GOT3 (cell line): ENCODE data around the gene AHNAK.
"Not testable (repeated sequence)": the region's sequence is repeated elsewhere in the genome, so short reads cannot be mapped to it uniquely, and the experiment has no call there.

ENCODE experiments used
- DNase-seq: peaks from one replicate; lab custom pipeline; 2025; ENCODE audit warnings: mixed read lengths; lab: John Stamatoyannopoulos, UW

Gene AHNAK

DNA sequence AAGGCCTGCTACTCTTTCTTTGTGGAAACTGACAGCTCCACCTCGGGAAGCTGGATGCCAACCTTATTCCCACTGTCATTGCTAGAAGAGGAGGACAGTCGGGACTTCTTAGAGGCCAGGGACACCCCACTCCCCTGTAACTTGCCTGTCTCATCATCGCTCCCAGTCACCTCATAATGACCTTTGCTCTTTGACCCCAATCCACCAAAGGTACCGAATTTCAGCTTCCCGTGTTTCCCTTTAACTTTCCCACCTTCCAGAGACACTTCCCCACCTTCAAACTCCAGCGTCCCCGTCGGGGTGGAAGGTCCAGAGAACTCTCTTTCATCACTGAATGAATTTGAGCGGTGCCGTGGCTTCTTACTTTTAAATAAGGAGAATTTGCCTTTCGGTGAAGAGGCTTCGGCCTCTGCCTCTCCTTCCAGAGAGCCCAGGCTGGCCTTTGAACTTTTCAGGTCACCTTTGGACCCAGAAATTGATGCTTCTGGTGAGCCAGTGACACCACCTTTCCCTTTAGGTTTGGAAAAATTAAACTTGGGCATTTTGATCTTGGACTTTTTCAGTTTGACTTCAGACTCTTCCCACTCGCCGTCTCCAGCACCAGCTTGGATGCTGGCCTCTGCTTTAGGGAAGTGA is 29.8 kb downstream of the AHNAK start:
- DNase-seq: no peak

DNA sequence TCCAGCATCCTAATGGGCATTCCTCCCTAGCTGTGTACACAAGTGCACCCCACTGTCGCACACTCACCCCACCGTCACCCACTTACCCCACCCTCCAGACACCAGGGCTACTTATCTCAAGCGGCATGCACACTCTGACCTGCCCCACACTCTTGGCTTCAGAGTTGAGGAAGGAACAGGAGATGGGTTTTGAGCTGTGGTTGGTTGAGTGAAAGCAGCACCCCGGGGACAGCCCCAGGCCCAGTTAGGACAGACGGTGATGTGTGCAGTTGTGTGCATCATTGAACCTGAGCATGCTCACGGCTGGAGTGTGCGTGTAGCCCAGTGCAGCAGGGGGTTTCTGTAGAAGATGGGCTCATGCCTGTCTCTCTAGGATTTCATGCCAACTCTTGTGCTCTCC is 32.5 kb downstream of the AHNAK start:
- no peak for DNase-seq

DNA sequence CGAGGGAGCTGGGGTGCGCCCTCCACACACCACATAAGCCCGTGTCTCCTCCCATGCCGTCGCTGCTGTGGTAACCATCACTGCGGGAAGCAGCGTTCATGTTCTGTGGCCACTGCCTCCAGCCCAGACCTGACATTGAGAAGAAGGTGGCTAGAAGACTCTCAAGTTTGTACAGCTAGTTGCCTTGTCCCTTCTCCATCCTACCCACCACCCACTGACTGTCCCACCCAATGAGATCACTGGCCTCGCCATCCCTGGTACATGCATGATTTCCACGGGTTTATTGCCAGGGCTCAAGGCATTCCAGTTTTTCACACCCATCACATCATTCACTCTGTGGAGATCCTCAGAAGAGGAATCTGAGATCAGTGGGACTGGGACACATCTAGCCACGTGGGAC is 33.0 kb downstream of the AHNAK start:
- DNase-seq: no peak

DNA sequence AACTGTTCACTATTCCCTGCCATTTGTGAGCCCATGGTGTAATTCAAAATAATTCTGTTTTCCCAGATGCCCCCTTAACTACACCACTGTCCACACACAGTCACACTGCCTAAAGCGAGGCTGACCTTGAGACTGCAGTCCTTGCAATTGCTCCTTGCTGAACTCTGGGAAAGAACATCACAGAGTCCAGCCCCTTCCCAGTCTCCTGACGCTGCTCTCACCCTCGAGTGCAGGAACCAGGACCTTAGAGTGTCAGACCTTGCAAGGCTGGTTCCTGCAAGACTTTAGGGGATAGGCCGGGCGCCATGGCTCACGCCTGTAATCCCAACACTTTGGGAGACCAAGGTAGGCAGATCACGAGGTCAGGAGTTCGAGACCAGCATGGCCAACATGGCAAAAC is 33.6 kb downstream of the AHNAK start:
- no peak for DNase-seq

DNA sequence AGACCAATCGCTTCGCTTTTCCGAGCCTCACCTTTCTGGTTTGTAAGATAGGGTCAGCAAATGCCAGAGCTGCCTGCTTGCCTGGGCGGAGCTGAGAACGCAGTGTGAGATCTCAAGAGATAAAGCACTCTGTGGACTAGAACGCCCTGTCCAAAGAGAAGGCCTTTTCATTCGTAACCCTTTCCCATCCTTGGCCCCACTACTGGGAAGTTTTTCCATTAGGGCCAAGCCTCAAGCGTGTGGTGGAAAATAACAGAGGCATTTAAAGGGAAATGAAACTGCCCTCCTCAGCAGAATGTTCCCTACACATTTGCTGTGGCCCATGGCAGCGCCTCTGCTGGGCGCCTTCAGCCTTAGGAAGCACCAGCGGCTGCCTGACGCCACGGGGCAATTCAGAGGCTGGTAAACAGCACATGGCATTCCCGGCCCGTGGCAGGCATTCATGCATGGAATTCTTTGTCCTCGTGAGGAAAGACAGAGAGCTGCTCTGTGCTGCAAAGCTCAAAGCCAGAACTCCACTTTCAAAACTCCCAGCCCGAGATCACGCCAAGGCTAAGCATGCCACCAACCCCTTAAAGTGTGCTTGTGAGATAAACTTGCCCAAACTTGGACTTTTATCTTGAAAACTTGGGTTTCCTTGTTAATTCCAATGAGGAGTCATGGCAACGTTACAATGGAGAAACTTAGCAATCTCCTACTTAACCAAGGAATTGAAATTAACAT is 38.1 kb downstream of the AHNAK start:
- DNase-seq: no peak

DNA sequence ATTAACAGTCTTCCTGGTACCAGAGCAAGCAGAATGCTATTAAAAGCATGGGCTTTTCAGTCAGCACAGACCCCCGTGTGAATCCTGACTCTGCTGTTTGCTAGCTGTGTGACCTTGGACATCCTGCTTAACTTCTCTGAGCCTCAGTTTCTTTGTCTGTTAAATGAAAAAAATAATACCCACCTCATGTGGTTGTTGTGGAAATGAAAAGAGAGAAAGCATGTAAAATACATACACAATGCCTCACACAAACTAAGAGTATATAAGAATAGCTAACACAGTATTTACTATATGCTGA is 39.5 kb downstream of the AHNAK start:
- DNase-seq: no peak

DNA sequence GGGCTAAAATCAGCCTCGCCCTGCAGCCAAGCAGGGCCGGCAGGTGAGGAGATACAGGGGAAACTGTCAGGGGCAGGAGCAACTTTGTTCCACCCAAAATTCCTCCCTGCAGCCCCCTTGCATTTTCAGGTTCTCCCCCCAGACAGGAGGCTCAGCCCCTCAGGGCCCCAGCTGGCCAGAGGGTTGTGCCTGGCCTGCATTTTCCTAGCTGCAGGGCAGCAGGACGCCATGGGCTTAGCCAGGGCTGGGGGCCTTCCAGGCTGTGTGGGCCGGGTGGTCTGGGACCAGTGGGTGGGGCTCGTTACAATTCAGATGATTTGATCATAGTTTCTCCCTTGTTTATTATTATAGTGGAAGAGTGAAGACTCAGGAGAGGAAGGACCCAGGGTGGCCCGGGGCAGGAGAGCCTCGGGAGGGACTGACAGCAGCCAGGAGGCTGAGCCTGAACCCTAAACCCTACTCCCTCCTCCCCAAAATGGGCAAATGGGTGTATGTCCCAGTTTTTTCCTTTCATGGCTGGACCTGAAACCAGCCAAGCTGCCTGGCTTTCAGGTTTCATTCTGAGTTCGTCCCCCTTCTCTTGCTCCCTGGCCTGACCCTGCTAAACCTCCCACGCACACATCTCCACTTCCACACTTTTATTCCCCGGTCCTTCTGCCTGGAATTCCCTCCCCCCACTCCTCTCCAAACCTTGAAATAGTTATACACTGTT is 40.0 kb downstream of the AHNAK start:
- no peak for DNase-seq

DNA sequence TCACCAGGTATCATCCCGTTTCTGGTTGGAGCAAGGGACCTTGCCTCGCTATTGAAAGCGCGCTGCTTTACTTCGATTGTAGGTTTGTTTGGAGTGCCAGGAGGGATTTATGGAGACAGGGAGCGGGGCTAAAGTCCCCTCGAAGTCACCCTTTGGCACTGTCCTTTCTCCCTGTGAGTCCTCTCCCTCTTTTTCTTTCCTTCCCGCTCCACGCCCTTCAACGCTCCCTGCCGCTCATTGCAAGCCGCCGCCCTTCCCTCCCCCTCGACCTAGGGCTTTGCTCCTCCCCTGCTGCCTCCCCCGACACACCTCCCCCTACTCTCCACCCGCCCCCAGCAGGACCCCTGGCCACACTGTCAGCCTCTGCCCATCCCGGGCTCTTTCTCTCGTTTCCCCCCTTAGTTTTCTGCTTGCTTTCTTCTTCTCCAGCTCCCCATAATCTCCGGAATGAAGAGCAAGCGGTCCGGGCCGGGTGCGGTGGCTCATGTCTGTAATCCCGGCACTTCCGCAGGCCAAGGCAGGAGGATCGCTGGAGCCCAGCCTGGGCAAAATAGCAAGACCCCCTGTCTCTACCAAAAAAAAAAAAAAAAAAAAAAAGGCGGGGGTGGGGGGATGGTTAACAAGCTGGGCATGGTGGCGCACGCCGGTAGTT is 41.0 kb downstream of the AHNAK start:
- DNase-seq: no peak

DNA sequence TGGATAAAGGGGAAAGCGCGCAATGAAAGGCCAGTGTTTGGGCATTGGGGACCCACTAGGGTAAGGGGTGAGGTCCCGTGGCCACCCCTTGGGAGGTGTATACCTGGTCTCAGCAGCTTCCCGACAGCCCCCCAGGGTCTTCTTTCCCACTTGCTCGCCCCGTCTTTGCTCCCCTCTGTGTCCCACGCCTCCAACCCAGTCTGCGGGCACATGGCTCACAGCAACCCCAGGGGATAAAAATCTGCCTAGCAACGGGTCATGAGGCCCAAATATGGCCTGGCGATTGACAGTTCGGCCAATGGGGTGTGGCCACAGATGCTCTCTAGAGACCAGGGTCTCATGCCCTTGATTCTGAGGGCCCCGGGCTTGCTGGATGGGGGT is 41.6 kb downstream of the AHNAK start:
- DNase-seq: no peak

DNA sequence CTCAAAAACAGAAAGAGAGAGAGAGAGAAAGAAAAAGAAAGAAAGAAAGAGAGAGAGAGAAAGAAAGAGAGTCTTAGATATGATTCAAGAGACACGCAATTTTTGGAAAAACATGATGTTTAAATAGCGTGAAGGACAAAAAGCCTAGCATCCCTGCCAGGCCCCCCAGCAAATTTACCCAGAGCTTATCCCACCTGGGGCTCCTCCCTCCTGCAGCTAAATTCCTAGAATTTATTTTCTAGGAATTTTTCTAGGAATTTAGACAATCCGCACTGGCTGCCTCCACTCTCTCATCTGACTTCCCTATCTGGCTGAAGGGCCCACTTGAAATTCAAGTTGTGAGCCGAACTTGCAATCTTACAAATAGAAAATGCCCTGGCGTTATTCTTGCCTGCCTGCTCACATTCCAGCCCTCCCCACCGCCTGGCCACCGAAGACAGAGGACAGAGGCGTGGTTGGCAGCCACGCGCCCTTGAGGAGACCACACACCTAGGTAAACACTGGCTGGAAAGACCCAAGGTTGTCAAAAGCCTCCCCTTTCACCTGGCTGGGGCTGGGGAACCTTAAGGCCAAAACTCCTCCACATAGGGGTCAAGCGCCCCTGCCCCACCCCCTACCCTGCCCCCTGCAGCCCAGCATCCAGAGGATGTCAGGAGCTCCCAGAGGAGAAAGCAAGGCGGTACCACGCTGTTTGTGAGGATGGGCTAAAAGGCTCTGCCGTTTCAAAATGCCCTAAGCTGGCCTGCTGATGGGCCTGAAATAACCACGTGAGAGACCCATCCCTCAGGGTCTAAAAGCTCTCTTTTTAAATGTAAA is 42.2 kb downstream of the AHNAK start:
- no peak for DNase-seq

DNA sequence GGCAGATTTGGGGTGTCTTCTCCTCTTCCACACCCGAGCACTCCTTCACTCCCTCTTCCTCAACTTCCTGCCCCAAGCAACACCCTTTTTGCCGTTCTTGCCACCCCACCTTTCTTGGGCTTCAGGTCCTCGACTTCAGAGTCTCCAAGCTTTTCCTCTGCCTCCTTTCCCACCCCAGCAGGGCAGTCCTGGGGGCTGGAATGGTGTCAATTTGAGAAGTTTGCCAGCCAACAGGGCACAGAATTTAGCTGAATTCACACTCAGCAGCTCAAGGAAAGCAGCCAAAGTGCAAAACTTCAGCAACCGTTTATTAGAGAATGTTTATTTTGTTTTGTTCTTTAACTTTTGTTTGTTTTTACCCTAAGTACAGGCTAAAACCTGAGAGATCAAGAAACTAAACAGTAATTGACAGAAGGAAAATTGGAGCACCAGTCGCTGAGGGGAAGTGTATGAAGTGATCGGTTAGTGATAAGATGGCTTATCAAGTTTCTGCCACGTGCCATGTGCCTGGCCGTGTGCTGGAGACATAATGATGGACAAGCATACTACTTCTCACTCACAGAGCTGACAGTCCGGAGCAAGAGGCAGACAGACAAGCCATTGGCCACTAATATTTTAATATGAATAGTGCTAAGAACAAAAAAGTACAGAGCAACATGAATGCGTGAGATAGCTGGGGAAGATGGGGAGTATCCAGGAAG is 44.4 kb downstream of the AHNAK start:
- DNase-seq: no peak

DNA sequence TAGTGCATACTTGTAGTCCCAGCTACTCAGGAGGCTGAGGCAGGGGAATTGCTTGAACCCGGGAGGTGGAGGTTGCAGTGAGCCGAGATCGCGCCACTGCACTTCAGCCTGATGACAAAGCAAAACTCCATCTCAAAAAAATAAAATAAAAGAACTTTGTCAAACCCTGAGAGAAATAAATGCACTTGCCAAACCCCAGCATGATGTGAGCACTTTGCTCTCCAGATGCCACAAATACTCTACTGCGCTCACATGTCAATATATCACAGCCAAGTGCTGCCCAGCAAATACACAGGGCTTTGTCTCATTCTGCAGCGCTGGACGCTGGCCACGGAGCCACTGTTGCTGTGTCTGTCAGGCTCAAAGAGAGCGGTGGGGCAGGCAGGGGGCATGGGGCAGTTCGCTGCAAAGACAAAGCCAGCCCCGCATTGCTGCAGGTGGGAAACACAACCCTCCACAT is 45.1 kb downstream of the AHNAK start:
- DNase-seq: no peak

DNA sequence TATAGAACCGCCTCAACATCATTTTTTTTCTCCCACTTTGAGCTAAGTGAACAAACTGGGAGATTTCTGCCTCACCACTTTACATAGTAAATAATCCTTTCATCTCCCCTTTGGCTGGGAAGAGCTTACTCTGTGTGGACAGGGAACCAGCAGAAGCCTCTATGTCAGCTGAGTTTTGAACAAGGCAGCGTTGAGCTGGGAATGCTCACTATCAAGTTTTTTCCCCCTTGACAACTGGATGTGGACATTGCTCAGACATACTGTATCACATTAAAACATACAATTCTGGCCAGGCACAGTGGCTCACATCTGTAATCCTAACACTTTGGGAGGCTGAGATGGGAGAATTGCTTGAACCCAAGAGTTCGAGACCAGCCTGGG is 46.0 kb downstream of the AHNAK start:
- DNase-seq: no peak

DNA sequence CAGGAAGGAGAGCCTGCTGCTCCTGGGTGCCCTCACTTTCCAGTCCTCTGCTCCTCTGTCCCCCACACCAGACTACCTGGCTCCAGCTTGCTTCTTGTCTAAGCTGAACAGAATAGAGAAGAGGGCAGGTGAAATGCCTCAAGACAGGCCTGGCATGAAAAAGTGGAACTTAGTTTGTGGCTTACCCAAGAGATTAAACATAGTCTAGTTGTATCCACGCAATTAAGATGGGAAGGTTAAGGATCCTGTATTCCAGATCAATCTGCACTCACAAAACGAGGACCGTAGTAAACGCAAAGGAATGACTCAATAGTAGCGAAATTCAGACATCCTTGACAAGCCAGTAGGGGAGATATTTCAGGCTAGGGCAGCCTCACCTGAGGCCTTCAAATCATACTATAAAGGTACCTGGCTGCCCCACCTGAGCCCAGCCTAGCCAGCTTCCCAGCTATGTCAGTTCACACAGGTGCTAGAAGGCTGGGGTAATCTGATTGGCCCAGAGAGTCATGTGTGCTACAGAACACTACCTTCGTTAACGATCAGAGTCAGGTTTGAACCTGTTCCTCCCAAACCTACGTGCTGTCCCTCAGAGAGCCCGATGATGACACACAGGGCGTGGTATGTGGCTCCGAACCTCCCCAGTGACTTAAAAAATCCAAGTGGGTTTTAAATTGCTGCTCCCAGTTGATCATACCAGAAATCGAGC is 46.5 kb downstream of the AHNAK start:
- DNase-seq: no peak

DNA sequence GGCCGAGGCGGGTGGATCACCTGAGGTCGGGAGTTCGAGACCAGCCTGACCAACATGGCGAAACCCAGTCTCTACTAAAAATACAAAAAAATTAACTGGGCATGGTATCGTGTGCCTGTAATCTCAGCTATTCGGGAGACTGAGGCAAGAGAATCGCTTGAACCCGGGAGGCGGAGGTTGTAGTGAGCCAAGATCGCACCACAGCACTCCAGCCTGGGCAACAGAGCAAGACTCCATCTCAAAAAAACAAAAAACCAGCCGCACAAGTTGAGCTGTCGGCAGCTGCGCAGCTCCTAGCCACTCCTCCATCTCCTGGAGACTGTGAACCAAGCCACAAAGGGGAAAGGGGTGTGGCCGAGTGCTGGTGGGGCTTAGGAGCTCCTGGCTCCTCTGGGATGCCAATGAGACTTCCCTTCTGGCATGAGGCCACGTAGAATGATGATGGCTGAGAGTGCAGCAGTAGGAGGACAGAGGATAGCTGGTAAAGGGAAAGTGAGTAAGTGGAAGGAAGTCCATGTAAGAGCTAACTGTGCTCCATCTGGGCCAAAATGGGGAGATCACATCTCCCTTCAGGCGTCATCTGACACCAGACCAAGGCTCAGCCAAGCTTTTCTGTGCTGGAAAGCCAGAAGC is 47.2 kb downstream of the AHNAK start:
- DNase-seq: not testable (repeated sequence)

DNA sequence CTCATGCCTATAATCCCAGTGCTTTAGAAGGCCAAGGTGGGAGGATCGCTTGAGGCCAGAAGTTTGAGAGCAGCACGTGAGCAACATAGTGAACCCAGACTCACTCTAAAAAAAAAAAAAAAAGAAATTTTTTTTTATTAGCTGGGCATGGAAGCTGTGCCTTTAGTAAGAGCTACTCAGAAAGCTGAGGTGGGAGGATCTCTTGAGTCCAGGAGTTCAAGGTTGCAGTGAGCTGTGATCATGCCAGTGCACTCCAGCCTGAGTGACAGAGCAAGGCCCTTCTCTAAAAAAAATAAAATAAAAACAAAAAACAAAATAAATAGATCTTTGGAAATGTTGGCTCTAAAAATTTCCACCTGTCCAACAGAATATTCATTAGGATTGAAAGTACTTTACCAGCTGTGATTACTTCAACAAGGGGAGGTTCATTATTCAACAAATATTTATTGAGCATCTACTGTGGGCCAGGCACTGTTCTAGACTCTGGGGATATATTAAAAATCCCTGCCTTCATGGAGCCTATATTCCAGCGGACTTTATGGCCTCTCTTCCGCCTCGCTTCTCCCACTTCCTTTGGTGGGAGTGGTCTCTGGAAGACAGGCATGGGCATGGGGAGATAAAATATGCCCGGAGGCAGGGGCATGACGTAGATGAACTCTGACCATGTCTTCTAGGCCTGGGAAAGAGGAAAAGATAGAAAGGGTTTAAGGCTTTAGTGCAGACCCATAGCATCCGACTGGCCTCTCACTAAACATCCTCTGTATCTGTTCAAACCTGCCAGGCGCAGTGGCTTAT is 47.9 kb downstream of the AHNAK start:
- no peak for DNase-seq

DNA sequence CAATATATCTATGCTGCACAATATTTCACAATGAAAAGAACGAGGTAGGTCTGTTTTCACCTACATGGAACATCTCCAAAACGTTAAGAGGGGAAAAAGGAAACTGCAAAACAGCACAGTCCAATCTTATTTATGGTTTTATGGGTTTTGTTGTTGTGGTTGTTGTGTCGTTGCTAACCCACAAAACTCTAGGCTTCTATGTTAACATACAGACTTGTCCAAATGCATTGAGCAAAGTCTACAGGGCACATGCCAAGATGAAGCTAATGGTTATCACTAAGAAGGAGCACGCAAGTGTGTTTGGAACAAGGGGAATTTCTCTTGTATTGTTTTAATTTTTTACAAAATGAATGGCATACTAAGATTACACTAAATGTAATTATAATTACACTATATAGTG is 48.6 kb downstream of the AHNAK start:
- no peak for DNase-seq

DNA sequence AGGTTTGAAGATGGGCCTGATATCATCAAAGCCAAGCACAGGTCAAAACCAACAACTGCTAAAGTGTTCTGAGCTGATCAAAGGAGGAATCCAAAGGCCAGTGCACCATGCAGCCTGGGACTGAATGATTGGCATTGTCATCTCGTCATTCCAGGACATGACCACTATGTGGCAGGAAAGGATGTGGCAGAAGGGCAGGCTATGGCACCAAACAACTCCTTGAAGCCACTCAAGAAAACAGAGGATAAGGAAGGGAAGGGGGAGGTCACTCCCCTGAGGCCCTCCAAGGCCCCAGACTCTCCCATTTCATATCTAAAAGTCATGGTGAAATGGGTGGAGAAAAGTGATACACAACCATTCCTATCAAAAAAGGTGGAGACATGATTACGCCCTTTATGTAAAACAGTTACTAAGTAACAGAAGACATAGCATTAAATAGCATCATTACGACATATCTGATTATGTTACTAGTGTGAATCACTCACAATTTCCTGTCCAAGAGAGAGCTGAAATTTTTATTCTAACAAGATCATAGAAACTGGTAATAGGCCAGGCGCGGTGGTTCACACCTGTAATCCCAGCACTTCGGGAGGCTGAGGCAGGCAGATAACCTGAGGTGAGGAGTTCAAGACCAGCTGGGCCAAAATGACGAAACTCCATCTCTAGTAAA is 49.3 kb downstream of the AHNAK start:
- no peak for DNase-seq

DNA sequence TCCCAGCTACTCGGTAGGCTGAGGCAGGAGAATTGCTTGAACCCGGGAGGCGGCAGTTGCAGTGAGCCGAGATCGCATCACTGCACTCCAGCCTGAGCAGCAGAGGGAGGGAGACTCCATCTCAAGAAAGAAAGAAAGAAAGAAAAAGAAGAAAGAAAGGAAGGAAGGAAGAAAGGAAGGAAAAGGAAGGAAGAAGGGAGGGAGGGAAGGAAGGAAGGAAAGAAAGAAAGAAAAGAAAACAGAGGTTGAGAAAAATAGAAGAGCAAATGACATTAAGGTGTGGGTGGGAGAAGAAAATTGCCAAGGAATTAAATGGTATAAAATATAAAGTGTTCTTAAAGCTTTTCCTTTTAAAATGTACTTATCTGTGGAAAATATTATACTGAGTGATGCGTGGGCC is 49.9 kb downstream of the AHNAK start:
- DNase-seq: no peak
